ENCODE results near the gene APP.

The APP gene

DNA sequence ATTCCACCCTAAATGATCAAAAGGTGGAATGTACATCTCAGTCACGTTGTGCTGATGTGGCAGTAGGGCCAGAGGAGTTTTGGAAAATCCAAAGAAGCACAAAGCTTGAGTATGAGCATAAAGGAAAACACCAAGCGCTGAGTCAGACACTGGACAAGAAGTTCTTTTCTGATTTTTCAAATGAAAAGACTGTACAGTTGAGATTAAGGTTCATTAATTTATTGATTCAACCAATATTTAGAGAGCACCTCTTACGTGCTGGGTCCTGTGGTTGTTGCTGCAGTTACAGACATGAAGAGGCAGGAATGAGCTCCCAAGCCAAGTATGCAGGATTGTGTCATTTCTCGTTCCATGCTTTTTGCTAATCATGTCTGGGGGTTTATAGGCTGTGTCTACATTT lies 28.9 kb upstream of the APP start:
- Histone ChIP-seq H3K4me1 (ENCODE audit: low read depth, poor library complexity, severe bottlenecking) (no peaks in the 10 kb centered on the region), H3K4me3 (IDR thresholded peaks at IDR 0.05; ENCODE audit: insufficient read depth, low read depth, low read length) (no peak overlapping the region), H3K4me2 (no peak overlapping the region), H3K36me3 (ENCODE audit: insufficient read depth) (no peaks in the 10 kb centered on the region), H3K27me3 (ENCODE audit: insufficient read depth, low read depth) (no peaks in the 10 kb centered on the region), H4K20me1 (ENCODE audit: insufficient read depth) (no peaks in the 10 kb centered on the region), H3K9ac (no peak overlapping the region), H2AFZ (ENCODE audit: low read depth) (no peak overlapping the region), H3K27ac (no peak overlapping the region), H3K79me2 (ENCODE audit: insufficient read depth, low read depth) (no peaks in the 10 kb centered on the region)
- TF ChIP-seq CTCF (conservative IDR thresholded peaks at IDR 0.05; ENCODE audit: low read depth, low read length): no peak

DNA sequence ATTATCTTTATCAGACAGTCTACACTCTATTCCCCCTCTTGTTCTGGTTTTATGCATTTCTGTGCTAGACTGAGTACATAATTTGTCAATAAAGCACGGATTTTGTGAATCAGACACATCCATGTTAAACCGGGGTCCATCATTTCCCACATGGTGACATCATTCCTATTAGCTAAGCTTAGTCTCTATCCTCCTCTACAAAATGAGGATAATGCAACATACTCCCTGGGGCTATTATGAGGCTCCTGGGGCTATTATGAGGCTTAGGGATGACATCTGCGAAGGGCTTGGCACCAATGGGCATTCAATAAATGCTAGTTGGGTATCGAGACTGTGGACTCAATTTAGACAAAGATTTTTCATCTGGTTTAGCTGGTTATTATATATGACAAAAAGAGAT lies 25.1 kb upstream of the APP start:
- no peaks in the 10 kb centered on the region for H3K4me1 ChIP-seq (ENCODE audit: low read depth, poor library complexity, severe bottlenecking)
- H3K27me3 ChIP-seq (ENCODE audit: insufficient read depth, low read depth): no peaks in the 10 kb centered on the region
- H3K36me3 ChIP-seq (ENCODE audit: insufficient read depth): no peaks in the 10 kb centered on the region
- no peak overlapping the region for H3K4me3 ChIP-seq (IDR thresholded peaks at IDR 0.05; ENCODE audit: insufficient read depth, low read depth, low read length)
- H3K9ac ChIP-seq: no peak overlapping the region
- no peaks in the 10 kb centered on the region for H3K79me2 ChIP-seq (ENCODE audit: insufficient read depth, low read depth)
- H4K20me1 ChIP-seq (ENCODE audit: insufficient read depth): no peaks in the 10 kb centered on the region
- H3K4me2 ChIP-seq: no peak overlapping the region
- no peak overlapping the region for H2AFZ ChIP-seq (ENCODE audit: low read depth)
- no peak overlapping the region for H3K27ac ChIP-seq
- no peak for TF ChIP-seq CTCF (conservative IDR thresholded peaks at IDR 0.05; ENCODE audit: low read depth, low read length)

DNA sequence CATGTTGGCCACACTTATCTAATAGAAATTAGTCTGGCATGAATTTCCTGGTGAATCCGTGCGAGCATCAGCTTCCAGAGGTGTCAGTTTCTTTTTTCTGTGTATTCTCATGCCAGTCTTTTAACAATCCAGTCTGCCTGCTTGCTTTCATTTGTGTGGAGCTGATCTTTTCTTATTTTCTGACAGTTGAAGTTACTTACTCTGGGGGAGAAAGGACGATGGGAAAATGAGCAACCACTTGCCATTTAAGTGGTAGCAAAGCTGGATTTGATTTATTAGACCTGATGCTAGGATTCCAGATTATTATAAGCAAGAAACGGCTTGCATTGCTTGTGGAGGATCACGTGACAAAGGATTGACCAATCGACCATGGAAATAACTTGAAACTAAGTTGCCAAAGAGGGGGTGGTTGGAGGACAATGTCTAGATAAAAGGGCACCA lies 24.3 kb upstream of the APP start:
- no peak overlapping the region for H3K9ac ChIP-seq
- H3K4me1 ChIP-seq (ENCODE audit: low read depth, poor library complexity, severe bottlenecking): no peaks in the 10 kb centered on the region
- H3K4me3 ChIP-seq (IDR thresholded peaks at IDR 0.05; ENCODE audit: insufficient read depth, low read depth, low read length): no peak overlapping the region
- no peaks in the 10 kb centered on the region for H3K27me3 ChIP-seq (ENCODE audit: insufficient read depth, low read depth)
- H3K4me2 ChIP-seq: no peak overlapping the region
- H3K27ac ChIP-seq: no peak overlapping the region
- no peaks in the 10 kb centered on the region for H3K36me3 ChIP-seq (ENCODE audit: insufficient read depth)
- no peaks in the 10 kb centered on the region for H3K79me2 ChIP-seq (ENCODE audit: insufficient read depth, low read depth)
- H4K20me1 ChIP-seq (ENCODE audit: insufficient read depth): no peaks in the 10 kb centered on the region
- no peak for TF ChIP-seq CTCF (conservative IDR thresholded peaks at IDR 0.05; ENCODE audit: low read depth, low read length)
- no peak overlapping the region for H2AFZ ChIP-seq (ENCODE audit: low read depth)

GRCh38 chr21:26194326-26194725 lies 23.8 kb upstream of the APP start:
- H3K9ac ChIP-seq: no peak overlapping the region
- no peak overlapping the region for H3K4me3 ChIP-seq (IDR thresholded peaks at IDR 0.05; ENCODE audit: insufficient read depth, low read depth, low read length)
- no peak overlapping the region for H2AFZ ChIP-seq (ENCODE audit: low read depth)
- H3K4me2 ChIP-seq: no peak overlapping the region
- H3K79me2 ChIP-seq (ENCODE audit: insufficient read depth, low read depth): no peaks in the 10 kb centered on the region
- H4K20me1 ChIP-seq (ENCODE audit: insufficient read depth): no peaks in the 10 kb centered on the region
- no peak overlapping the region for H3K27ac ChIP-seq
- no peaks in the 10 kb centered on the region for H3K36me3 ChIP-seq (ENCODE audit: insufficient read depth)
- no peaks in the 10 kb centered on the region for H3K4me1 ChIP-seq (ENCODE audit: low read depth, poor library complexity, severe bottlenecking)
- TF ChIP-seq CTCF (conservative IDR thresholded peaks at IDR 0.05; ENCODE audit: low read depth, low read length): no peak
- no peaks in the 10 kb centered on the region for H3K27me3 ChIP-seq (ENCODE audit: insufficient read depth, low read depth)

DNA sequence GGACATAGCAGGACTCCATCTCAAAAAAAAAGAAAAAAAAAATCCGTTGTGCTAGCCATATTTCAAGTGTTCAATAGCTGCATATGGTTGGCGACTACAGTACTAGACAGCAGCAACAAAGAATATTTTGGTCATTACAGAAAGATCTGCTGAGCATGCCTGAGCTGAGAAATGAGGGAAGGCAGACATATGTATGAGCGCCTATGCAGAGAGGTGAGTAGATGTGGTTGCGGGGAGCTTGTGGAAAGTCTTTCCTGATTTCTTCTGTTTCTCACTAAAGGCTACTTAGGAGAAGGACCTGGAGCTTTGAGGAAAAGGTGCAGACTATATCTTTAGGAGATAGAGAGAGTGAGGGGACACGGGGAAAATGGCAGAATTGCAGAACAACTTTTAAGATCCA lies 21.0 kb upstream of the APP start:
- no peaks in the 10 kb centered on the region for H3K36me3 ChIP-seq (ENCODE audit: insufficient read depth)
- no peak overlapping the region for H2AFZ ChIP-seq (ENCODE audit: low read depth)
- H3K79me2 ChIP-seq (ENCODE audit: insufficient read depth, low read depth): no peaks in the 10 kb centered on the region
- no peak overlapping the region for H3K27ac ChIP-seq
- no peak overlapping the region for H3K9ac ChIP-seq
- no peaks in the 10 kb centered on the region for H3K27me3 ChIP-seq (ENCODE audit: insufficient read depth, low read depth)
- TF ChIP-seq CTCF (conservative IDR thresholded peaks at IDR 0.05; ENCODE audit: low read depth, low read length): no peak
- no peaks in the 10 kb centered on the region for H4K20me1 ChIP-seq (ENCODE audit: insufficient read depth)
- no peaks in the 10 kb centered on the region for H3K4me1 ChIP-seq (ENCODE audit: low read depth, poor library complexity, severe bottlenecking)
- H3K4me3 ChIP-seq (IDR thresholded peaks at IDR 0.05; ENCODE audit: insufficient read depth, low read depth, low read length): no peak overlapping the region
- H3K4me2 ChIP-seq: no peak overlapping the region
